GM21360 (cell line): ENCODE results near the gene PHOX2A.

Experiments used
- ATAC-seq: cut with Tn5 transposase; IDR thresholded peaks from one replicate; pipeline ENCODE4 v1.9.1; 2021; ENCODE audit warnings: mild to moderate bottlenecking, moderate library complexity; ENCODE audit not compliant: unreplicated experiment

The PHOX2A gene

DNA sequence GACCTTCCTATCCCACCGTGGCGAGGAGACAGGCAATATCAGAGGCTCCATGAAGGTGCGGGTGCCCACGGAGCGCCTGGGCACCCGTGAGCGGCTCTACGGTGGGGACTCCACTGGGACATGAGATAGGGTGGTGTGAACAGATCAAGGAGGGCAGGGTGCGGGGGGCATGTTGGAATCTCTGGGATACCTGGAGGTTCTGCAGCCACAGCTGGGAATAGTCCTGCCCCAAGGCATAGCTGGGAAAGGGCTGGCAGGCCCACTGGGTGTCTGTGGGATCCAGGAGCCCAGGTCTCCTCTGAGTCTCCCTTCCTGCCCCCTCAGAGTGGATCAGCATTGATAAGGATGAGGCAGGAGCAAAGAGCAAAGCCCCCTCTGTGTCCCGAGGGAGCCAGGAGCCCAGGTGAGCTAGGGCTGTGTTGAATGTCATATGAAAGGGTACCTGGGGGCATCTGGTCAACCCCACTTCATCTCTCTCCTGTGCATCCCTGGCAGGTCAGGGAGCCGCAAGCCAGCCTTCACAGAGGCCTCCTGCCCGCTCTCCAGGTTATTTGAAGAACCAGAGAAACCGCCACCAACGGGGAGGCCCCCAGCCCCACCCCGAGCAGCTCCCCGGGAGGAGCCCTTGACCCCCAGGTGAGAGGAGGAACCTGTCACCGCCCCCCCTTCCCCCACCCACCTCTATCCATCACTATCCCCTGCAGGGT, 8.5 kb downstream of the PHOX2A start:
- ATAC-seq, result no peak

DNA sequence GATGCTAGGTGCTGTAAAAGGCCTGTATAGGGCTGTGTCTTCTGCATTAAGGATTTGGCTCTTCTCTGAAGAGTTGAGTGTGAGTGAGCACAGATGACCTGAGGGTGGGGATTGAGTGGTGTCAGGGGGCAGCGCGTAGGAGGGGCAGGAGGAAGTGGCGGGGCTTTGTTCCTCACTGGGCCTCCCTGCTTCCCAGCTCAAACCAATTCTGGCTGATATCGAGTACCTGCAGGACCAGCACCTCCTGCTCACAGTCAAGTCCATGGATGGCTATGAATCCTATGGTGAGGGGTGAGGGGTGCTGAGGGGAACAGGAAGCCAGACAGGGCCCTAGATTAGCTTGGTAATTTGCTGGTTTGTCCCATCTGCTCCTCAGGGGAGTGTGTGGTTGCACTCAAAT, 9.1 kb downstream of the PHOX2A start:
- ATAC-seq, result no peak

- no peak for ATAC-seq
Observed at GRCh38 chr11:72234514-72234830, 9.5 kb downstream of the PHOX2A start.

GRCh38 chr11:72233773-72234513, 10.0 kb downstream of the PHOX2A start:
- no peak for ATAC-seq

DNA sequence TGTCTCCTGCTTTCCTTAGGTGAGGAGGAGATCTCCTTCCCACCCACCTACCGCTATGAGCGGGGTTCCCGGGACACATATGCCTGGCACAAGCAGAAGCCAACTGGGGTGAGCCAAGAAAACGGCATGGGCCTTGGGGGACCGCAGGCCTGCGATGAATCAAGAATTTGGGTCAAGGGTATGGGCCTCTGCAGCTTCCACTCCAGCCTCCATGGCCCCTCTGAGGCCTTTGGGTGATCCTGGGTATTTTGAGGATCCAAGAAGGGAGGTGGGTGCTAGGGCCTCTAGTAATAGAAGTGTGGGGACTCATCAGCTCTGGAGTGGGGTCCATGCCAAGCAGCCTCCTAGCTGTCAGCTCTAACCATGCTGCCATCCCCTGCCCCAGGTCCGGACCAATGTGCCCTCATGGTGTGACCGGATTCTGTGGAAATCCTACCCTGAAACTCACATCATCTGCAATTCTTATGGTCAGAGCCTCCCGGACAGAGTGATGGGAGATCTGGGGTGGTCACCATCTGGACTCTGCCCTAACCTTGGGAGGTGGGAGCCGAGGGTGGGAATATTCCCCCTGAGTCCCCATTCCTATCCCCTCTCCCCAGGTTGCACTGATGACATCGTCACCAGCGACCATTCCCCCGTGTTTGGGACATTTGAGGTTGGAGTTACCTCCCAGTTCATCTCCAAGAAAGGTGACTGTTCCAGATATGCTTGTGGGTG, 10.8 kb downstream of the PHOX2A start:
- no peak for ATAC-seq

- ATAC-seq, result no peak
Observed at GRCh38 chr11:72232260-72233055, 11.5 kb downstream of the PHOX2A start.

- no peak for ATAC-seq
Observed at GRCh38 chr11:72231396-72232259, 12.3 kb downstream of the PHOX2A start.

DNA sequence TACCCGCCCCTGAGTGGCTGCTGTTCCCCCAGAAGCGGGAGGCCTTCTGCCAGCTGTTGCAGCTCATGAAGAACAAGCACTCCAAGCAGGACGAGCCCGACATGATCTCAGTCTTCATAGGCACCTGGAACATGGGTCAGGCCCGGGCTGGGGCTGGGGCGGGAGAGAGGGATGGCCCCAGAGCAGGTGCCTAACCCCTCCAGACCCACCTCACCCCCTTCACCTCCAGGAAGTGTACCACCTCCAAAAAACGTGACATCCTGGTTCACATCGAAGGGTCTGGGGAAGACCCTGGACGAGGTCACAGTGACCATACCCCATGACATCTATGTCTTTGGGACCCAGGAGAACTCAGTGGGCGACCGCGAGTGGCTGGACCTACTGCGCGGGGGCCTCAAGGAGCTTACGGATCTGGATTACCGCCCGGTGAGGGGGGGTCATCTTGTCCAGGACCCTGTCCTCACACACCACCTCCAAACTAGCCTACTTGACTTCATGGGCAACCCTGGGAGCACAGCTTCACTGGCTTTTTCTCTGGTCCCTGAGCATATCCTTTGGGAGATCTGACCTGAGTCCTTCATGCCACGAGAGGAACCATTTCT, 13.1 kb downstream of the PHOX2A start:
- no peak for ATAC-seq

DNA sequence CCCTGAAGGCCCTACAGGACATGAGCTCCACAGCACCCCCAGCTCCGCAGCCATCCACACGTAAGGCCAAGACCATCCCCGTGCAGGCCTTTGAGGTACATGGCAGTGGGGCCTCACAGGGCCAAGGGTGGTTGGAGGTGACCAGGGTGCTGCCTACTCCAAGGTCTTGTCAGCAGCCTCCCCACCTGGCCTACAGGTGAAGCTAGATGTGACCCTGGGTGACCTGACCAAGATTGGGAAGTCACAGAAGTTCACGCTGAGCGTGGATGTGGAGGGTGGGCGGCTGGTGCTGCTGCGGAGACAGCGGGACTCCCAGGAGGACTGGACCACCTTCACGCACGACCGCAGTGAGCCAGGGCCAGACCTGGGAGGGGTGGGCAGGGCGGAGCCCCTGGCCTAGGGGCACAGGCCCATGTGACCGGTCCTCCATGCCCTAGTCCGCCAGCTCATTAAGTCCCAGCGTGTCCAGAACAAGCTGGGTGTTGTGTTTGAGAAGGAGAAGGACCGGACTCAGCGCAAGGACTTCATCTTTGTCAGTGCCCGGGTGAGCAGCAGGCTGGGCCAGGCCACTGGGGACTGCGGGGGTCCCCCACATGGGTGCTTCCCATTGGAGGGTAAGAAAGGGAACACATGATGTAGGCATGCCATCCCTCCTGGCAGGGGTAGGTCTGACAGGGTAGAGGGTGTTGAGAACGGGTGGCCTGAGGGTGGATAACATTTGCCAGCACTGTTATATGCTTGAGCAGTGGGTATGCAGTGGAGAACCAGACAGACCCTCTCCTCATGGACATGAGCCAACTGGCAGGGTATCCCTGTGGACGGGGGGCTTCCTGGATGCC, 13.8 kb downstream of the PHOX2A start:
- no peak for ATAC-seq

- no peak for ATAC-seq
Observed at GRCh38 chr11:72229336-72229924, 14.5 kb downstream of the PHOX2A start.

DNA sequence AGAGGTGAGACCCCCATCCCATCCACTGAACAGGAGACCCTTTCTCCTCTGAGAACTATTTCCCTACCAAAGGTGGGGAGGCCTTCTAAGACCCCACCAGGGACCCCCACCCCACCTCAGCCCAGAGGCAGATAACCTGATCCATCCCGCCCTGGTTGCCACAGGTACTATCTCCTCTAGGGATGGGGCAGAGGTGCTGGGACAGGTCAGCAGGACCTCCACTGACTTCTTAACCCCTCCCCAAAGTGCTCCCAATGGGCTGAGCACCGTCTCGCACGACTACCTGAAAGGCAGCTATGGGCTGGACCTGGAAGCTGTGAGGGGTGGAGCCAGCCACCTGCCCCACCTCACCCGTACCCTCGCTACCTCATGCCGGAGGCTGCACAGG, 15.1 kb downstream of the PHOX2A start:
- no peak for ATAC-seq

DNA sequence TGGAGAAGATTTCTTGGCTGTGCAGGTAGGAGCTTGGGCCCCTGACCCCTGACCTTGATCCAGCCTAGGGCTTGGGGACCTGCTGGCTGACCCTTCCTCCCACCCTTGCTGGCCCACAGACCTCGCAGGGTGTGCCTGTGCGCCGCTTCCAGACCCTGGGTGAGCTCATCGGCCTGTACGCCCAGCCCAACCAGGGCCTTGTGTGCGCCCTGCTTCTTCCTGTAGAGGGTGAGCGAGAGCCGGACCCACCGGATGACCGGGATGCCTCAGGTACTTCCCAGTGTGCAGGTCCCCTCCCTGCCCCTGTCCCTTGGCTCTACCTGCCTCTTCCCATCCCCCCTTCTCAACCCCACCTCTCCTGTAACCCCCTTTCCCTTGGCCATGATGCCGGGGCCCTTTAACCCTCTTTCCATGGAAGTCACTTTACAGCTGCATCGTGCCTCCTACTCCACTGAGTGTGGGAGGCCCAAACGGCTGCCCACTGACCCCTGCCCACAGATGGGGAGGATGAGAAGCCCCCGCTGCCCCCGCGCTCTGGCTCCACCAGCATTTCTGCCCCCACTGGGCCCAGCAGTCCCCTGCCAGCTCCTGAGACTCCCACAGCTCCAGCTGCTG, 15.6 kb downstream of the PHOX2A start:
- no peak for ATAC-seq

DNA sequence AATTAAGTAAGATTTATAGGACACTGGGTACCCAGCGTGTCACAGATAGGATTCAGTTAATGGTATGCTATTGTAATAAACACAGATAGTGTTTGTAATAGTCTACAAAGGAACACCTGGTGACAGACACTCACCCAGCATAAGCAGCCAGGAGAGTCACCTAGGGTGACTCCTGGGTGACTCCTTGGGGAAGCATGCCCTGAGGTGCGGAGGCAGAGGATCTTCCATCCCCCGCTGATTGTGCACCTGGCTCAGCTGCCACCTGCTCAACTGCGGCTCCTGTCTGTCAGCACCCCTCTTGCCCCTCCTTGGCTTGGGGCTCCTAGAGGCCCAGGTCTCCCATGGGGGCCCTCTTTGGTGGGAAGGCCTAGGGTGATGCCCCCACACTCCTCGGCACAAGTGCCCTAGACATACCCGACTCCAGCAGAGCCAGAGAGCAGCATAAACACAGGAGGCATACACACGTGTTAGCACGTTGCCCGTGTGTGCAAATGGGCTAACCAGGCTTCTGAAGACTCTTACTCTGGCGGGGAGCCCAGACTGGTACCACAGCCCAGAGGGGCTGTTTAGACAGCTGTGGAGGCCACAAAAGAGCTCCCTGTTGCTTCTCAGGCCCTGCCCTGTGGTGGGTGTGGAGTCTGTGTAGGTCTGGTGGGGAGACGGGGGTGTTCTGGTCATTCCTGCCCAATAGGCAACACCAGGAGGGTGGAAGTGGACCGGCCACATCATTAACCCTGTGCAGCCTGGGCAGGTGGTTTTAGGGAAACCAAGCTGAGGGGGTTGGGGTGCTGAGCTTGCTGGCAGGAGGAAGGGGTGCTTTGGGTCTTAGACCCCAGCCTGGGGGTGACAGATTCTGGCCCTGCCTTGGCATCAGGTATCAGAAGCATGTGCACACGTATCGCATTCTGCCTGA, 16.4 kb downstream of the PHOX2A start:
- no peak for ATAC-seq

DNA sequence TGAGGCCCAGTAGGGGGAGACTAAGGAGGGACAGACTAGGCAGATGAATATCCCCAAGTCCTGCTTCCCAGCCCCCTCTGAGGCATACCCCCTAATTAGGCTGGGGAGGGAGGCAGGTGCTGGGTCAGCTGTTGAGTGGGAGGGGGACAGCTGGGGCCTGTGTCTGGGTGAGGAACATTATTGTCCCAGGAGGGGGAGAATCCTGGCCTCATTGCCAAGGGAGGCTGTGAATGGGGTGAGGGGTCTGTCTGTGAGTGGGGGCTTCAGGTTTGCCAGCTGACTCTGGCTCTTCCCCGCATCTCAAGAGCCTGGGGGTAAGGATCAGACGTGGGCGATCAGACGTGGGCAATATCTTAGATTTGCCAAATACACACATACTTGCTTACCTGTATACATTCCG, 17.3 kb downstream of the PHOX2A start:
- no peak for ATAC-seq

DNA sequence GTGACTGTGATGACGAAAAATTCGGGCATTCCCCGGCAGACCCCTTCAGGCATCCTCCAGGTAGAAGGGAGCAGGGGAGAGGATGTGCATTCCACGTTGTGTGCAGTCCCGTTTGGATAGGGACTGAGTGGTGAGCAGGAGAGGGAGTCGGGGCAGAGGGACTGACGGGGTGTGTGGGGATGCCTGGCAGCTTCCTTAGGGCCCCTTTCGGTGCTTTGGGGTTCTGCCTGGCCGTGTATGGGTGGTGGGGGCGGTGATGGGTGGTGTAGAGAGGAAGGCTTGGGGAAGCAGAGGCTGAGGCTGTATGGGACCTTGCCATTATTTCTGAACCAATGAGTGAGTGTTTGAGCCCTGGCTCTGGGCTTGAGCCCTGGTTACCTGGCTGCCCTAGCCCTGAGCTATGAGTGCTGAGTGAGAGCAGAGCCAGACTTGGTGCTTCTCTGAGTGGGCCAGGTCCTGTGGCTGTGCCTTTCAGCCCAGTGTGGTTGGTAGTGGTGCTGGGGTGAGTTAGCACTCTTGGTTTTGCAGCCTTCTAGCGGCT, 18.5 kb downstream of the PHOX2A start:
- no peak for ATAC-seq

DNA sequence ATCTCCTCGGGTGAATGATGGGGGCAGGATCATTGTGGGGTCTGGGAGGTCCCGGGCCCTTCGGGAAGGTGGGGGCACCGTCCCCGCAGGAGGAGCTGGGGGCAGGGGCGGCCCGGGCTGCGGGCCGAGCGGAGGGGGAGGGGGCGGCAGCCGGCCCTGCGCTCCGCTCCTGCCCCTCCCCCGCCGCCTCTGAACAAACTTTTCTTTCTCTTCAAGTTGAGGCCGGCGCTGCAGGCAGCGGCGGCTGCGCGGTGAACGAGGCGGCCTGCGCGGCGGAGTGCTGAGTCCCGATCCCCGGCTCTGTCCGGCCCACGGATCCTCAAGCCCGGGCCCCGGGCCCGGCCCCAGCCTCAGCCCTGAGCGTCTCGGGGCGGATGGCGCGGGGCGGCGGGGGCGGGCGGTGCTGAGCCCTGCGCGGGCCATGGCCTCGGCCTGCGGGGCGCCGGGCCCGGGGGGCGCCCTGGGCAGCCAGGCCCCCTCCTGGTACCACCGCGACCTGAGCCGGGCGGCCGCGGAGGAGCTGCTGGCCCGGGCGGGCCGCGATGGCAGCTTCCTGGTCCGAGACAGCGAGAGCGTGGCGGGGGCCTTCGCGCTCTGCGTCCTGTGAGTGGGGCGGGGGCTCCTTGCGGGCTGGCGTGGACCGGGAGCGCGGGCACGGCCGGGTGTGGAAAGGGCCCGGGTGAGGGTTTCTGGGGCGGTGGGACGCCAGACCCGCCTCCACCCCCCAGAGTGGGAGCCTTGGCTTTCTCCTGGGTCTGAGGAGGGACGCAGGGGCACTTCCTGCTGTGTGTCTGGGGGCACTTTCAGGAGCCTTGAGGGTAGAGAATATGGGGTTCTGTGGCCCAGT, 19.2 kb downstream of the PHOX2A start, which contains the start of gene INPPL1:
TSS of gene INPPL1 (plus strand) at position 204 of the 847 bp plus-strand sequence. CDS start at position 422, 218 bp downstream.
- ATAC-seq, result no peak
